Stimulated activated CD4-positive, alpha-beta T cell treated with anti-CD3 and anti-CD28 coated beads, TNF-alpha, amount 100 ng/mL, for 48 hours (primary cell): ENCODE results near the gene CACNG5.

Experiments
- DNase-seq, 3 donors: peaks; one replicate each; pipeline ENCODE4 v3.0.0-alpha.2; 2020; ENCODE audit warnings: low read depth in 3 of 3

The CACNG5 gene

DNA sequence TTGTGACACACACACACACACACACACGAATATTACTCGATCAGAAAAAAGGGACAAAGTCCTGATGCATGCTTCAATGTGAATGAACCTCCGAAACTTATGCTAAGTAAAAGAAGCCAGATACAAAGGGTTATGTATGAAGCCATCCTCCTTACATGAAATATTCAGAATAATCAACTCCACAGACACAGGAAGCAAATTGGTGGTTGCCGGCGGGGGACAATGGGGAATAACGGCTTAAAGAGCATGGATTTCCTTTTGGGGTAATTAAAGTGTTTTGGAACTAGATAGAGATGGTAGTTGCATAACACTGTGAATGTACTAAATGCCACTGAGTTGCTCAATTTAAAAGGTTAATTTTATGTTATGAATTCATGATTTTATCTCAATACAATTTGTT, 8.1 kb upstream of the CACNG5 start:
- DNase-seq = no peak

DNA sequence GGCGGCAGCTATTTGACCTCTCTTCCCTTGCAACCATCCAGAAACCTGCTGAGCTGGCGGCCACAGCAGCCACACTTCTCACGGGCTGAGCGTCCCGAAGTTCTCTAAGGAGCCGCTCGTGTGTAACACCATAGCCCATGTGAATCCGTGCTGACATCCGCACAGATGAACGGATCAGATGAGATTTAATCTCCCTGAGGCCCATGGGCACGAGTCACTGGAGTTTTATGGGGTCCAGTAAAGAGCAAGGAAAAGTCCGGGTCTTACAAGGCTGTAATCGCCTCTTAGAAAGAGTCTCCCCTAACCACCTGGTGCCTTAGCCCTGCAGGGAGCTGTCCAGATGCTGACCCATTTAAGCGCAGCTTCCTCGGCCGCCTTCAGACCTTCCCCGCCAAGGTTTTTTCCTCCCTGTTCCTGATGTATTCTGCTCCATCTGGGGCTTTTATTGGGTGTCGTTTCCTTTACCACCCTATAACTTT, 5.5 kb upstream of the CACNG5 start:
- DNase-seq = no peak

DNA sequence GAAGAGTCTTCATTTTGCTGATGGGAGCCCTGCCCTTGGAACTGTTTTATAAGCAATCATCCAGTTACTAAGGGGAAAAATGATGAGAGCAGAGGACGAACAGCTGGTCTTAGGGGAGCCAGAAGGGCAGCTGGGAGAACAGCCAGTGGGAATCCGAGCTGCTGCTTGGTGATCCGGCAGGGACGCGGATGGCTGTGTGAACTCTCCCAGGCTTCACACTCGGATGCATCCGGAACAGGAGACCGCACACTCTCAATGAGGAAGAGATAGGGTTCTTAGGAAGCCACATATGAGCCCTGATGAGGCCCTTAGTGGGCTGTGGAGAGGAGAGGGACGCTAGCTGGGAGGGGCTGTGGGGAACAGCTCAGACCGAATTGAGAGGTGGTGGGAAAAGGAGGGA, 5.0 kb upstream of the CACNG5 start:
- DNase-seq = no peak

DNA sequence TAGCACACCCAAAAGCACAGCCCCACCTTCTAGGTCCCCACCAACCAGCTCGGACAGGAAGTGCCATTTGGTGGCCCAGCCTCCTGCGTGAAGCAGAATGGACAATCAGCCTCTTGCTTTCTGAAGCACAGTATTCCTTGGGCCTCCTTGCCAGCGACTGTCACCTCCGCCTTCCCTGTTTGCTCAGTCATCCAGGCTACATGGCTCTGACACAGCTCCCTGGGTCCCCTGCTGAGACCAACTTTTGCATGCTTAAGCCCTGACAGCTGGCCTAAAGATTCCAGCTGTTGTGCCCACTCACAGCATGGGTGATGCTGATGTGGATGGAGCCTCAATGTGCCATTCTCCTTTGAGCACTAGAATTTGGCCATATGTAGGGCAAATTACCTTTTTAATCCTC, 4.5 kb upstream of the CACNG5 start:
- DNase-seq = no peak

DNA sequence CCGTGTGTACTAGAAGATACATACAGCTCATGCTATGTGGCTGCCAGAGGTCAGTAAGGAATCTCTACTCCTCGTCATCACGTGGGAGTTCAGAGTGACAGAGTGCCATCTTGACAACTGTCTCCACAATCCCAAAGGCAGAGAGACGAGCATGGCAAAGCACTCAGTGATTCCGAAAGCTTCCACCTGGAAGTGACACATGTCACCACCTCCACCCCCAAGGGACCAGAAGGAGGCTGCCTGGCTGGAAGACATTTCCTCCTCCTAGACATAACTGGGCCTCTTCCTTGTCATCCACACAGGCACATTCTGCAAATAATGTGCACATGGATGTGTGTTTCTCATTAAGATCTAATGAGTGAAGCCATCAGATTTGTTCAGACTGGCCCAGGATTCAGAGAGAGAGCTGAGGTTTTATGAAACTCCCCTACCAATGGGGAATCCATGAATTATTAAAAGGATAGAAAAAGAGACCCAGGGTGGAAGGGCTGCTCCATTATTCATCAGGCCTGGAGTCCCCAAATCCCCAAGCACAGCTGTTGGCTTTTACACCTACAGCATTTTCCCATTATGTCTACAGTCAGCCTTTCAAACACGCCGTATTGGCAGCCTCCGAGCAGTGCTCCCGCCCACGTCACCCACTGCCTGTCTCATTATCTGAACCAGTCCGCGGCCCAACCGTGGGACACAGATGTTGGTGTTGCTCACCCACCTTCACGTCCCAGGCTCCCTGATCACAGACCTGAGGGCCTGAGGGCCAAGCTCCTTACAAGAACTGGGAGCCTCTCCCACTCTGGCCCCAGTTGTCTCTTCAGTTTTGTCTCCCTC, 3.3 kb upstream of the CACNG5 start:
- no peak for DNase-seq

DNA sequence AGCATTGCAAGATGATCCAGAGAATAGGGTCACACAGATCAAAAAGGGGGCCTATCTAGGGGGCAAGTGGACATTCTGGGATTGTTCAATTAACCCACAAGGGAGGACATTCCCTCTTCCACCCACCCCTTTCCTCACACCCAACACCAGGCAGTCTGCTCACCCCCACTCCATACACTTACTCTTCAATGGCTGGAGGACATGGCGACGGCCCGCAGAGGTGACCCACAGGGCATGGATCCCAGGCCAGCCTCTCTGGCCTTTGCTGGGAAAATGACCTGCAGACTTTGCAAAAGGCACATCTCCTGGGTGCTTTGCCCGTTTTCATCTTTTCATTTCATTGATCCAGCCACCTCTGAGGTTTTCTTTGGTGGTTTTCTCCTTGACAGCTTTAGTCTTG, 1.7 kb upstream of the CACNG5 start:
- DNase-seq = no peak

DNA sequence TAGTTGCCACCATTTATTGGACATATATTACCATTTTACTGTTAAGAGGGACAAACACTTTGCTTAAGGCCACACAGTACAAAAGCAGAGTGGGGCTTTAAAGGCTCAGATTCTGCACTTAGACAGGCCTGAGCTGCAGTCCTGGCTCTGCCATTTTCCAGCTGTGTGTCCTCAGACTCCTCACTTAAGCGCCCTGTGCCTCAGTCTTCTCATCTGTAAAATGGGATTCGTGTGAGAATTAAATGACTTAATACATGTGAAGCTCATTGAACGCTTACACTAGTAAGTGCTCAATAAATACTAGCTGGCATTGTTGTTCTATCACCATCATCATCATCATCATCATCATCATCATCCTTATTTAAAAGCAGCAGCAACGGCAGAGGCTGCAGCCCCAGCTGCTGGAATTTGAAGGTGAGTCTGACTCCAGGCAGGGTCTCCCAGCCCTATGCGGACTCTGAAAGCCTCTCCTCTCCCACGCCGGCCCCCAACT, 445 bp upstream of the CACNG5 start:
- no peak for DNase-seq

DNA sequence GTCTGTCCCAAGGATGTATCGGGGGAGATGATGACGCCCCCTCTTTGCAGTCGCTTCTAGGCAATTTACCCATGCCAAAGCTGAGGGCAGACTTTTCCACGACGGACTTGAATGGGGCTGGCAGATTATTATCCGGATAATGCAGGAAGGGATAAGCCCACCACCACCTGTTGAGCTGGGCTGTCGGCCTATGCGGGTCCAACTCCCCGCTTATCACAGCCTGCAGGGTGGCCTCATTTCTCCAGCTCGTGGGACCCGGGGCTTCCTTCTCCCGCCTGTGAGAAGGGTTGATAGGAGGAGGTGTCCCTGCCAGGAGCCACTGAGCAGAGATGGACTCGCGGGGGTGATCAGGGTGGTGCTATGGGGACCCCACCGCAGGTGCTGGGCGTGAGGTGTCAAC, 559 bp downstream of the CACNG5 start:
- no peak for DNase-seq

DNA sequence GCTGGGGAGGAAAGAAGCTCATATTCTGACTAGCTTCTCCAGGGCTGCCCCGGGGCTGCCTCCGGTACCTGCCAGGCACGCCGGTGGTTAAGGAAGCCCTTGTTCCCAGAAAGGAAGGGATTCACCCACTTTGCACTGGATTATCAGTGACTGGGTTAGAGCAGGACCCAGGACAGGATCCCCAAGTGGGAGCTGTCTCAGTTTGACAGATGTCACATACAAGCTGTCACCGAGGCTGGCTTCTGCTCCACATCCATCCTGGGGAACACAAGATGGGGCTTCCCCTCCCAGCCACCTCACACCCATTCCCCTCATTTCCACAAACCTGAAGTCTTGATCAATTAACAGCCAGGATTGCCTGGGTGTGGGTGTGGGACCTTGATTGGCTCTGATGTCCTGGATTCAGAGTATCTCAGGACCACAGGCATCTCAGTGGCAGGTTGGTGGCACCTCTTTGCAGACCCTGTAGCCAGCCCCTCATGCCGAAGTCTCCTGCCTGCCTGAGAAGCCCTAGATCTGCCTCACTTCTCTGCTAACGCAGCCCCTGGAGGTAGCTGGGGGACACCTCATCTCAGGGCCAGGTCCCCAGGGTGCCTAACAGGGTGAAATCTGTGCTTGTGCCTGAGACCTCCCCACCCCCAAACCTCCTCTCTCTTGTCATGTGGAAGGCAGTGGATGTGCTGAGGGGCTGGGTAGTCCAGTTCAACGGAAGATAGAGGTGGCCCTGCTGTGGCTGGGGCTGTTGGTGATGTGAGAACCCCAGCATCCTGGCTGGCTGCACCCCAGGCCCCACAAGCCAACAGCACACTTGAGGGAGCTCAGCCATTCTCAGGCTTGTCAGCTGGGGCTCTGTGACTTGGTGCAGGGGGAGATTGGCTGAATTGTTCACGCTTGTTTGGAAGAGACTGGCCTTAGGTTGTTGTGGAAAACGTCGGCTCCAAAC, 1.4 kb downstream of the CACNG5 start:
- no peak for DNase-seq

DNA sequence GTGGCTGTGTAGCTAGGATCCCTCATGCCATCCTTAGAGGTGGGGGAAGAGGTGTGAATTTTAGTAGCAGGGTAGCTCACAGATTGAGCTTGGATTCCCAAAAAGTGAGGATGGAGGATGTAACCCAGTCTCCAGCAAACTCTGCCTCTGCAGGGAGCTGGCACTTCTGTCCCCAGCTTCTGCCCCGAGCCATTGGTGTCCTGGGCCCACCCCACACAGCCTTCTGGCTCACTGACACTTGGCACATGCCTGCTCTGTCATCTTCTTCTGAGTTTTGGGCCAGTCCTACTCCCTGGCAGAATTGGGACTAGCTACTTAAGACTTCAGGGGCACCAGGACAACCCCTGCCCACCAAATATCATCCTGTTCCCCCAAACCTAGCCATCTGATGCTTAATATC, 2.3 kb downstream of the CACNG5 start:
- DNase-seq = no peak

DNA sequence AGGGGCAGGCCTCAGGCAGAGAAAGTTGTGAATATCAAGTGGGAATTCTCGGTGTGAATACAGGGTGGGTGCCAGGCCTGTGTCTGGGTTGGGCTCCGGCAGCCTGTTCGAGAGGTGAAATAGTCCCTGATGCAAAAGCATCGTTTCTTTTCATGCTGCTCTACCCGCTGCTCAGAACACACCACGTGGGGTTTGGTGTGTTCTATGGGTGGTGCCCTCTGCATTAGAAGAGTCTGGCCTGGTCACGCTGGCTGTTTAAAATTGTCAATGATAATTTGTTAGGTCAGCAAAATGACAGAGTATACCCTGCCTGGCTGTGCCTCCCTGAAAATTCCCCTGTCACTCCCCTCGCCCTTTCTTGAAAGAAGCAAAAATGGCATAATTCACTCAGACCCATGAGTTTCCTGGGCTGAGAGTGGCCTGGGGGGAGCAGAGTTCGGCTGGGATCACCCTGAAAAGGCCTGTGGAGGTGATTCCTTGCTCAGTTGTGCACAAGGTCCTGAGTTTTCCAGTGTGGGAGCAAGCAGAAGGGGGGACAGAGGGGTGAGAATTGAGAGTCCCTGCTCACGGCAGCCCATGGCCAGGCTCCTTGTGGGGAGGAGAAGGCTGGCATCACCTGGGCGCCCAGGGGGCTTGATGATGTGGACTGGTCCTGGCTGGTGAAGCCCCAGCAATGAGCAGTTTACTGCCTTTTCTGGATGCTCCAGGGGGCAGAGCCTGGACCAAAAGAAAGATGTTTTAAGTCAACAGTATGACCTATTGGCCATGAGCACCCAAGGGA, 3.2 kb downstream of the CACNG5 start:
- DNase-seq = no peak

DNA sequence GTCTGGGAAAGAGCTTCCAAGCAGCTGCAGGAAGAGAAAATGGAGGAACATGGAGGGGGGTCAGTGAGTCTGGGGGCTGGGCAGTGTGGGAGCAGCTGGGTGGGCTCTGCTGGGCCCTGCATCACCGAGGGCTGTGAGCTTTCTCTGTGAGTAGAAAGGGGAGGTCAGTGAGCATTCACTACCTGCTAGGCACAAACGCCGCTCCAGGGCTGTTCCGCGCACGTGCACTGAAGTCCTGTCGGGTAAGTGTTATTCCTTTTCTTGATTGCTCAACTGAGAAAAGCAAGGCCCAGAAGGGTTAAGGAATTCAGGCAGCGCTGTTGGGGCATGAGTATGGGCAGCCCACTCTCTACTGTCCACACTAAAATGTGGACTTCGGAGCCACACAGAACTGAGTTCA, 4.7 kb downstream of the CACNG5 start:
- no peak for DNase-seq

DNA sequence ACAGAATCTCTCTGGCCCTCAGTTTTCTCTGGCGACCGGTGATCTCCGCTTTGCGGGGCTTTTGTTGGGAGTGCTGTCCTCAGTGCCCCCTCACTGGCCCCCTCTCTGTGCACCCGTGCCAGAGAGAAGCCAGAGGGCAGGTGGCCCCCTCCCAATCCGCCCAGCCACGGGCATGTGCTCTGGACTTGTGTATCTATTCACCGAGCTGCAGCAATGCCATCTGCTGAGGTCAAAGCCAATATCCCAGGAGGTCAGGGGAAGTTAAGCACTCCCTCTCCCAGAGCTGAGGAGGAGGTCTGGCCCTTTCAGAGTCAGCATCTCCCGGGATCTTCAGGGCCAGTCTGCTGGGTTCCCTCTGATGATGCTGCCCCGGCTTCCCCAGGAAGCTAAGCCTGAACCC, 5.1 kb downstream of the CACNG5 start:
- no peak for DNase-seq

DNA sequence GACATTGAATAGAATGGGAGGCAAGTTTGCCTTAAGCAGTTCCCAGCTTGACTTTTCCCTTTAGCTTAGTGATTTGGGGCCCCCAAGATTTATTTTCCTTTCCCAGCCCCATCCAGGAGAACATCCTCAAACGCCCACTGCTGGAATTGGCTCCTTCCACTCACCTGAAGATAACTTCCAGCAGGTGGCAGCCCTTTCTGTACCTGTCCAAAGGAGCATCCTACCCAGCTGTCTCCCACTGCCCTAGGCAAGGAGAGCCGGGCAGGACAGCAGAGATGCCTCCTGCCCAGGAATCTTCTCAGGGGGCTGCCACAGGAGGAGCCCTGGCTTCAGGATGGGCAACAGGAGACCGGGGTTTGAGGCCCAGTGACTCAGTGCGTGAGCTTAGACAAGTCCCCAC, 6.4 kb downstream of the CACNG5 start:
- DNase-seq = no peak

DNA sequence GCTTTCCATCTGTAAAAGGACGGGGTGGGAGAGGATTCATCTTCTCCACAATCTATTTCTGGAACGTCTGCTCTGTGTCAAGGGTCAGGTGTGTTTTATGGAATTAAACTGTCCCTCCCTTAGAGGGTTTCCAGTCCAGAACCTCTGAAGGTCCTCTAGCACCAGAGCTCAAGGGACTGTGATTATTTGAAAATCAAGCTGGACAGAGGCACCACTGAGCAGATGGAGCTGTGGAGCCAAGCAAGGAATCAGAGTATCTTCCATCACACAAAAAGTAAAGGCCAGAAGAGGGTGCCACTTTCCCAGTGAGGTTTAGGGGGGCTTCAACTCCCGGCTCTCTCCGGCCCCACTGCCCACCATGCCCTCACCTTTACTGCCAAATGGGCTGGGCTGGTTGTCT, 6.8 kb downstream of the CACNG5 start:
- no peak for DNase-seq

DNA sequence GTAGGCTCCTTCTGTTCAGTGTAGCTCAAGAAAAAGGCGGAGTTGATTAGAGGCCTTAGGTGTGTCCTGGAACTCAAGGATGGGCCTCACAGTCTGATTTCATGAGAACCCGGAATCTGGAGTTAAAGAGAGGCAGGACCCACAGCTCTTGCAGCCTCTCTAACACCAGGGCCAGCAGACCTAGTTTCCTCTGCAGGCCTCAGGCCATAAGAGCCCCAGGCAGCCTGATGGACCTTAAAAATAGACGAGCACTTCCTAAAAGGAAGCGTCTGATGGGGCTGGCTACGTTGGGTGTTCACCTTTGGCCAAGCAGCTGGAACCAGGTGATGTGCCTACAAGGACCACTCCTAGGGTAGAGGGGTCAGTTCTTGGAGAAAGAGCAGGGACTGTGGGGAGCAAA, 7.6 kb downstream of the CACNG5 start:
- DNase-seq = no peak

DNA sequence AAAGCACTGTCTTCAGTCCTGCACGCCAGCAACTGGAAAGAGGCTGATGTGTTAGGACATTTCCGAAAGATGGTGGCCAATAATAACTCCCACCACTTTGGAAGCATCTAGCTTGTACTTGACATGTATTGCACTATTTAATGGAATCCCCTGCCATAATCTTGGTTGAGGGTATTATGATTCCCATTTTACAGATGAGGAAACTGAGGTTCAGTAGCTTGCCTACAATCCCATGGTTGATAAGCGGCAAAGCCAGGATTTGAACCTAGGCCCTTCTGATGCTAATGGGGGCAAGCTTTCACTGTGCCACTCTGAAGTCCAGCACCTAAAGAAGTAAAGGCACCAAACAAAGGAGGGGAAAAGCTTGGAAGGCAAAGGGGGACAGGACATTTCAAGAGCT, 8.0 kb downstream of the CACNG5 start:
- no peak for DNase-seq

DNA sequence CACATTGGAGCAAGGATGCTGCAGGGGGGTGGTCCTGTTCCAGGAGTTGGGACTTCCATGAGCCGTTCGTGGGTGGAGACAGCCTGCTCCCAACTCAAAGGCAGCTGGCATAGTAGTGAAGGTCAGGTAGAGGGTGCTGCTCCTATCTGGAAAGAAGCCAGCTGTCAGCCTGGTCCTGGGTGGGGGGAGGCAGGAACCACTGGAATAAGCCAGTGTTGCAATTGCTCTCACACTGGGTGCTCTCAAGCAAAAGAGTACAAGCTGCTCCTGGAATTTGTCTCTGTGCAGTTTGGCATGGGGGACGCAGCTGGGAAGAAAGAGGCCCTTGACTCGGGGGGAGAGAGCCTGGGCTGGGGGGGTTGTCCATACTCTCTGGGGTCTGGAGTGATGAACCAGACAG, 8.7 kb downstream of the CACNG5 start:
- DNase-seq = no peak

DNA sequence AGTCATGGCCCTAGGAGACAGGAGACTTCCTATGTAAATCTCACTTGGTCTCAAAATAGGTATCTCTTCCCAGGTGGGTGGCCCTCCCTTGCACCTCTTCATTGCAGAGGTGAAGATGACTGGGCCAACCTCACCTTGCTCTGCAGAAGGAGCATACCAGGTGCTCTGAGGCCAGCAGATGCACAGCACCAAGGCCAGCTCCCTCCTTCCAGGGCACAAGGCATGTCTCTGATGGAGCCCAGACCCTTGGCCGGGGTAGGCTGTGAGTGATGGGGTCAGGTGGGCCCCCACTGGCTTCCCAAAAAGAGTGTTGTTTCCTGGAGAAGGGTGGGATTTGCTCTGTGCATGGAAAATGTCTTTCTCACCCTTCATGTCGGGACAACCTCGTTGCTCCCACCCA, 12.8 kb downstream of the CACNG5 start:
- DNase-seq = no peak

DNA sequence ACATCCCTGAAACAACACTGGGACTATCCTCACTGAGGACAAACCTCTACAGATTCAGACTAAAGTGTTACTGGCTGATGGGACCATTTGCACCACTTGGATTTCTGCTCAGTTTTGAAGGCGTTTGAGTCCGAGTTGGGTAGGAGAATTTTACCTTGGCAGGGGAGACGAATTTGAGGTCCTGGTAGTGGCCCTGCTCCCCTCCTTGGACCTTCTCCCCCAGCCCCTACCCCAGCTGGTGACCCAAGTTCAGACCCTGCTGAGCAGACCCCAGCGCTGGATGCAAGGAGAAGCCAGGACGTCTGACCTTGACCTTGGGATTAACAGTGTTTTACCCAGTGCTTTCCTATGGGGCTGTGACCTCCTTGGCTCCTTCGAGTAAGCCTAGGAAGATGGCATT, 13.6 kb downstream of the CACNG5 start:
- DNase-seq = no peak

DNA sequence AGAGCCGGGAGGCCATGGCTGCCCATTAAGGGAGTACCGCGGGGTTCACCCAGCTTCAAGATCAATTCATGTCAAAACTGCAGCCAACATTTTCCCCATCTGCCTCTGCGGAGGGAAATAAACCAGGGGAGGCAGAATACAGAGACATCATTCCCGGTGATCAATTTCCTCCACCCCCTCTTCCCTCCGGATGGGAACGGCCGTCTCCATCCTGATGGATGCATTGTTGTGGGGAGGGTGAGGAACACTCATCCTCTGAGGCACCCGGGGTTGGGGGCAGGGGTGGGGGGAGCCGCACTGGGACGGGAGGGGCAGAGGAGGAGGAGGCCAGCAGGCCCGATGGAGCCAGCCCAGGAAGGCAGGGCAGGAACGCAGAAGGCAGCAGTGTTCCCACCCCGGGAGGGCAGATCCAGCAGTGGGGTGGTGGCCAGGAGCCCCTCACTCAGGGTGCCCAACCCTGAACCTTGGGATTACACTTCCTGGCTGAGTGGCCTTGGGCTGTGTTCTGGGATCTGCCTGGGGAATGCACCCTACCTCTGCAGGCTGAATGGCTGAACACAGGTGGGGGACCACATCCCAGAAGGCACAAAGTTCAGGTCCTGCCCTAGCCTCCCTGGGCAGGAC, 14.2 kb downstream of the CACNG5 start:
- no peak for DNase-seq
